Panc1 (cell line): ENCODE results near the gene SPDEF. TPM values are rescaled to one million over a fixed set of nuclear protein-coding genes. Genes with fewer than 3 reads are reported as not detected.

ENCODE experiments used
- ATAC-seq: fragments of 200-7000 bp; cut with Tn5 transposase; 2 replicates; pipeline ENCODE4 v1.9.1; 2020; ENCODE audit warnings: mild to moderate bottlenecking, moderate library complexity
- Bru-seq: library from RNA; stranded (reverse); fragments of 400-500 nt; gene quantifications from one replicate; lab custom pipeline; 2021; lab: Mats Ljungman, UMichigan
- BruChase-seq, 2 experiments: library from RNA; stranded (reverse); fragments of 400-500 nt; gene quantifications; one replicate each; lab custom pipeline; 2021; lab: Mats Ljungman, UMichigan
- BruUV-seq: library from RNA; stranded (reverse); fragments of 400-500 nt; replicated peaks from 2 replicates; lab custom pipeline; 2021; lab: Mats Ljungman, UMichigan
- CTCF ChIA-PET: fragments of 300-600 bp; sonication (Branson Sonifier 250); formaldehyde crosslinking; loops from one replicate; lab custom pipeline; 2022; ENCODE audit warnings: antibody characterized with exemption; lab: Charles Lee
- POLR2A ChIA-PET: fragments of 300-600 bp; sonication (Branson Sonifier 250); formaldehyde crosslinking; loops from one replicate; lab custom pipeline; 2022; ENCODE audit warnings: antibody characterized with exemption; lab: Charles Lee
- DNase-seq: peaks from one replicate; pipeline ENCODE4 v3.0.0-alpha.2; 2010; ENCODE audit warnings: low read depth, low spot score
- H3K27ac ChIP-seq: 2 replicates; pipeline ENCODE4 v1.5.1; 2011; ENCODE audit warnings: mild to moderate bottlenecking, low read length, inconsistent platforms
- H3K27me3 ChIP-seq: fragments of 200-500 bp; sonication (Bioruptor generic); 2 replicates; pipeline ENCODE4 v1.6.0; 2014; ENCODE audit warnings: low read length, inconsistent platforms; ENCODE audit not compliant: control insufficient read depth, insufficient read depth
- H3K36me3 ChIP-seq: fragments of 200-500 bp; sonication (Bioruptor generic); 2 replicates; pipeline ENCODE4 v1.5.1; 2014; ENCODE audit warnings: inconsistent platforms, mild to moderate bottlenecking, low read length, moderate library complexity; ENCODE audit not compliant: control insufficient read depth, insufficient read depth
- H3K4me1 ChIP-seq: 2 replicates; pipeline ENCODE4 v1.5.1; 2011; ENCODE audit warnings: inconsistent platforms, mild to moderate bottlenecking, low read length, moderate library complexity; ENCODE audit not compliant: control insufficient read depth, insufficient read depth
- H3K4me3 ChIP-seq, 2 experiments: 2 replicates each; pipeline ENCODE4 v1.5.1; 2011 to 2012; ENCODE audit warnings: low read depth in 2 of 2, low read length in 2 of 2, mild to moderate bottlenecking in 2 of 2, inconsistent platforms in 1 of 2, moderate library complexity in 1 of 2
- H3K9me3 ChIP-seq: fragments of 200-500 bp; sonication (Bioruptor generic); 2 replicates; pipeline ENCODE4 v1.5.1; 2014; ENCODE audit warnings: low read depth, mild to moderate bottlenecking, inconsistent platforms, low read length, moderate library complexity; ENCODE audit not compliant: control insufficient read depth, insufficient read depth
- CTCF ChIP-seq: fragments of 450-650 bp; IDR thresholded peaks from 2 replicates; pipeline ENCODE4 v1.5.1; 2017; ENCODE audit warnings: mild to moderate bottlenecking
- POLR2AphosphoS5 ChIP-seq: IDR thresholded peaks from 2 replicates; pipeline ENCODE4 v1.6.1; 2012; ENCODE audit warnings: mild to moderate bottlenecking, low read depth, low read length, moderate library complexity
- REST ChIP-seq, 2 experiments: IDR thresholded peaks; 2 replicates each; pipeline ENCODE4 v1.6.1; 2011 to 2012; ENCODE audit warnings: low read depth in 2 of 2, control low read depth in 1 of 2, low read length in 1 of 2, mild to moderate bottlenecking in 1 of 2, moderate library complexity in 1 of 2; ENCODE audit not compliant: insufficient read depth in 1 of 2
- SIN3A ChIP-seq: IDR thresholded peaks from 2 replicates; pipeline ENCODE4 v1.6.1; 2012; ENCODE audit warnings: low read depth, mild to moderate bottlenecking, low read length, moderate library complexity, borderline replicate concordance; ENCODE audit not compliant: insufficient read depth
- TCF7L2 ChIP-seq: IDR thresholded peaks from 2 replicates; pipeline ENCODE4 v1.6.1; 2011; ENCODE audit warnings: mild to moderate bottlenecking, low read depth, low read length, inconsistent platforms
- in situ Hi-C: cut with HindIII; loops from 2 replicates; pipeline ENCODE4 v1.10.0; 2016; ENCODE audit warnings: low sequenced_read_pairs, low pct_unique_long_range_greater_than_20kb
- intact Hi-C: fragments of 100-400 bp; cut with micrococcal nuclease; formaldehyde crosslinking; loops from one replicate; pipeline ENCODE4 v1.10.0; 2022; ENCODE audit not compliant: unreplicated experiment
- long read RNA-seq: library from polyadenylated mRNA; unstranded; transcript quantifications from one replicate; pipeline ENCODE4 v2.0.0, GENCODE V29; 2021; ENCODE audit not compliant: unreplicated experiment
- polyA plus RNA-seq: library from polyadenylated mRNA; unstranded; fragments of >200 nt; gene quantifications from one replicate; pipeline ENCODE4 v1.2.1, GENCODE V29; 2012; ENCODE audit warnings: missing spikeins; ENCODE audit not compliant: insufficient read length
- total RNA-seq: library from RNA; stranded (reverse); gene quantifications from one replicate; pipeline ENCODE4 v1.2.1, GENCODE V29; 2021; ENCODE audit not compliant: unreplicated experiment

SPDEF gene
- total RNA-seq (1.6 TPM), Bru-seq, nascent RNA (percentile 30 among the genes with signal in this experiment), BruChase-seq, experiment 1, labeled RNA remaining after a 2-hour chase (percentile 34 among the genes with signal in this experiment), BruChase-seq, experiment 2, labeled RNA remaining after a 6-hour chase (percentile 30 among the genes with signal in this experiment)
- polyA plus RNA-seq, result 2.0 TPM
- long read RNA-seq, partial matches to known transcripts, result 1 of 2 reads
- long read RNA-seq, other reads (novel, unspliced or antisense), result 1 of 2 reads

DNA sequence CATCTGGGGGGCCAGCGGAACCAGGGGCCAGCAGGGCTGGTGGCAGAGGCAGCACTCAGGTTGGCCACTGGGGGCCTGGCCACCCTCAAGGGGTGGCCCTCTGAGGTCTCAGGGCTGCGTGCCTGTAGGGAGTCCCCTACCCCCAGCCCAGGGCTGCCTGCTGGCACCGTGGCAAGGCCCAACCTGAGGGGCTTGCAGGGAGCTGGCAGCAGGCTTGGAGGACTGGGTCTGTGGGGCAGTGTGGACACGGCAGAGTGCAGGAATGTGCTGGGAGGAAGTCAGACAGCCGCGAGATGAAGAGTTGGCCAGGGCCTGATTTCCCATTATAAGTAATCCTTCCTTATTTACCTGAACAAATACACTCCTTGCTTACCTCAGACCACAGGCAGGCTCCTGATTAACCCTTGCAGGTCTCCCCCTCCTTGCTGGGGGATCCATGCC is at the start of gene SPDEF:
SPDEF (minus strand) TSS at position 299 of the 441 bp plus-strand sequence. CDS start 11,874 bp downstream, outside the sequence.
- in situ Hi-C loops (no loop called here), intact Hi-C loops (no loop called here)
- DNase-seq (no peak), ATAC-seq (peak; percentile 31; the same call in 1 of the 2 replicates)
- H3K9me3 ChIP-seq, result no peaks in the 10 kb centered on the region
- POLR2A ChIA-PET, result no interaction called here
- BruUV-seq, result no TSS peak
- CTCF ChIA-PET, result interaction anchor here (0.5 kb wide), 1 partner anchor 22 kb away, joined by 8 read pairs; no protein-coding TSS in a partner anchor
- H3K27ac ChIP-seq, result no peak within 1 kb of the TSS
- H3K36me3 ChIP-seq, result no peaks in the 10 kb centered on the region
- no peaks in the 10 kb centered on the region for H3K27me3 ChIP-seq
- H3K4me1 ChIP-seq, result peaks cover 26% of the 10 kb centered on the region
- no peak for TF ChIP-seq CTCF
- TF ChIP-seq TCF7L2, result no peak
- no peak for TF ChIP-seq POLR2AphosphoS5
- TF ChIP-seq SIN3A, result no peak
- no peak for TF ChIP-seq REST (IDR thresholded peaks at IDR 0.05; ENCODE audit: insufficient read depth in 1 of 2, low read depth in 2 of 2, low read length in 1 of 2)
- no peak within 1 kb of the TSS for H3K4me3 ChIP-seq

- H3K4me3 ChIP-seq, result no peak overlapping the region
- no peak overlapping the region for H3K27ac ChIP-seq
- CTCF ChIA-PET, result no interaction called here
- POLR2A ChIA-PET, result no interaction called here
- H3K27me3 ChIP-seq, result no peaks in the 10 kb centered on the region
- ATAC-seq (no peak), DNase-seq (no peak)
- no peaks in the 10 kb centered on the region for H3K9me3 ChIP-seq
- in situ Hi-C loops (loop anchor here (10.0 kb wide), 1 partner anchor 159 kb away; no protein-coding TSS in a partner anchor), intact Hi-C loops (no loop called here)
- H3K4me1 ChIP-seq, result peaks cover 17% of the 10 kb centered on the region
- BruUV-seq, result no TSS peak
- TF ChIP-seq CTCF (no peak), POLR2AphosphoS5 (no peak), SIN3A (no peak), REST (IDR thresholded peaks at IDR 0.05; ENCODE audit: insufficient read depth in 1 of 2, low read depth in 2 of 2, low read length in 1 of 2) (no peak), TCF7L2 (no peak)
- no peaks in the 10 kb centered on the region; the same call in 1 of the 2 replicates for H3K36me3 ChIP-seq
Observed at GRCh38 chr6:34603707-34604106, 47.6 kb upstream of the SPDEF start.
